Progenitor cell of endocrine pancreas (in vitro differentiated cells): Measurements from ENCODE around the gene LHFPL2. TPM values are rescaled to one million over a fixed set of nuclear protein-coding genes. Genes with fewer than 3 reads are reported as not detected.

Source experiments
- DNase-seq: peaks from one replicate; pipeline ENCODE4 v3.0.0; 2021; ENCODE audit warnings: low spot score; ENCODE audit not compliant: unreplicated experiment
- H3K27ac Mint-ChIP-seq: 2 replicates; pipeline ENCODE4 v1.8.0; 2021; ENCODE audit warnings: mild to moderate bottlenecking, moderate library complexity, mixed read lengths
- H3K27me3 Mint-ChIP-seq: 2 replicates; pipeline ENCODE4 v1.8.0; 2021; ENCODE audit warnings: mixed read lengths
- H3K36me3 Mint-ChIP-seq: 2 replicates; pipeline ENCODE4 v1.8.0; 2022; ENCODE audit warnings: mixed read lengths; ENCODE audit not compliant: insufficient read depth
- H3K4me1 Mint-ChIP-seq: 2 replicates; pipeline ENCODE4 v1.8.0; 2021; ENCODE audit warnings: low read depth, mixed read lengths
- H3K4me3 Mint-ChIP-seq: 2 replicates; pipeline ENCODE4 v1.8.0; 2021; ENCODE audit warnings: low read depth, mild to moderate bottlenecking, moderate library complexity, mixed read lengths
- H3K9me3 Mint-ChIP-seq: 2 replicates; pipeline ENCODE4 v1.8.0; 2021; ENCODE audit warnings: low read depth, mixed read lengths
- CTCF ChIP-seq: fragments of 200-600 bp; sonication (generic); IDR thresholded peaks from one replicate; pipeline ENCODE4 v1.5.0; 2021; ENCODE audit warnings: antibody characterized with exemption, mild to moderate bottlenecking; ENCODE audit not compliant: unreplicated experiment
- total RNA-seq: library from RNA; stranded (reverse); gene quantifications from 2 replicates; pipeline ENCODE4 v1.2.1, GENCODE V29; 2021

The LHFPL2 gene
- total RNA-seq, 1 donor from 2014 or later: 15.0 TPM

GRCh38 chr5:78549043-78549442, 99.5 kb downstream of the LHFPL2 start:
- H3K4me3 Mint-ChIP-seq: no peak overlapping the region
- no peak overlapping the region for H3K27ac Mint-ChIP-seq
- TF ChIP-seq CTCF: no peak
- H3K9me3 Mint-ChIP-seq: peaks cover 8% of the 10 kb centered on the region
- no peaks in the 10 kb centered on the region for H3K27me3 Mint-ChIP-seq
- peaks cover 10% of the 10 kb centered on the region for H3K36me3 Mint-ChIP-seq
- DNase-seq: no peak
- peaks cover 18% of the 10 kb centered on the region for H3K4me1 Mint-ChIP-seq

- peak overlapping the region; percentile 56 for H3K27ac Mint-ChIP-seq
- H3K9me3 Mint-ChIP-seq: peaks cover 4% of the 10 kb centered on the region
- no peak for DNase-seq
- H3K36me3 Mint-ChIP-seq: peaks cover 6% of the 10 kb centered on the region
- H3K4me1 Mint-ChIP-seq: peaks cover 18% of the 10 kb centered on the region
- TF ChIP-seq CTCF: no peak
- H3K27me3 Mint-ChIP-seq: no peaks in the 10 kb centered on the region
- no peak overlapping the region for H3K4me3 Mint-ChIP-seq
Measured at GRCh38 chr5:78547731-78548615, 100.6 kb downstream of the LHFPL2 start.

- Mint-ChIP-seq H3K4me1 (peaks cover 20% of the 10 kb centered on the region), H3K9me3 (peaks cover 4% of the 10 kb centered on the region), H3K27me3 (peaks cover 3% of the 10 kb centered on the region), H3K4me3 (no peak overlapping the region), H3K36me3 (peaks cover 6% of the 10 kb centered on the region), H3K27ac (no peak overlapping the region)
- DNase-seq: no peak
- no peak for TF ChIP-seq CTCF
Measured at GRCh38 chr5:78547183-78547582, 101.4 kb downstream of the LHFPL2 start.

- H3K27ac Mint-ChIP-seq: peak overlapping the region; percentile 50
Measured at GRCh38 chr5:78546276-78546996, 102.1 kb downstream of the LHFPL2 start.

More at GRCh38 chr5:78546276-78546996, 102.1 kb downstream of the LHFPL2 start:
- peaks cover 6% of the 10 kb centered on the region for H3K36me3 Mint-ChIP-seq
- H3K4me3 Mint-ChIP-seq: no peak overlapping the region
- TF ChIP-seq CTCF: no peak
- H3K27me3 Mint-ChIP-seq: peaks cover 3% of the 10 kb centered on the region
- DNase-seq: no peak
- H3K4me1 Mint-ChIP-seq: peaks cover 22% of the 10 kb centered on the region
- peaks cover 4% of the 10 kb centered on the region for H3K9me3 Mint-ChIP-seq
